HG03521 (cell line): Measurements from ENCODE around the gene ZNF695.
"Not testable (repeated sequence)": the region's sequence is repeated elsewhere in the genome, so short reads cannot be mapped to it uniquely, and the experiment has no call there.

ENCODE experiments used
- ATAC-seq: cut with Tn5 transposase; IDR thresholded peaks from one replicate; pipeline ENCODE4 v1.9.1; 2021; ENCODE audit warnings: mild to moderate bottlenecking, moderate library complexity; ENCODE audit not compliant: unreplicated experiment

Gene ZNF695

DNA sequence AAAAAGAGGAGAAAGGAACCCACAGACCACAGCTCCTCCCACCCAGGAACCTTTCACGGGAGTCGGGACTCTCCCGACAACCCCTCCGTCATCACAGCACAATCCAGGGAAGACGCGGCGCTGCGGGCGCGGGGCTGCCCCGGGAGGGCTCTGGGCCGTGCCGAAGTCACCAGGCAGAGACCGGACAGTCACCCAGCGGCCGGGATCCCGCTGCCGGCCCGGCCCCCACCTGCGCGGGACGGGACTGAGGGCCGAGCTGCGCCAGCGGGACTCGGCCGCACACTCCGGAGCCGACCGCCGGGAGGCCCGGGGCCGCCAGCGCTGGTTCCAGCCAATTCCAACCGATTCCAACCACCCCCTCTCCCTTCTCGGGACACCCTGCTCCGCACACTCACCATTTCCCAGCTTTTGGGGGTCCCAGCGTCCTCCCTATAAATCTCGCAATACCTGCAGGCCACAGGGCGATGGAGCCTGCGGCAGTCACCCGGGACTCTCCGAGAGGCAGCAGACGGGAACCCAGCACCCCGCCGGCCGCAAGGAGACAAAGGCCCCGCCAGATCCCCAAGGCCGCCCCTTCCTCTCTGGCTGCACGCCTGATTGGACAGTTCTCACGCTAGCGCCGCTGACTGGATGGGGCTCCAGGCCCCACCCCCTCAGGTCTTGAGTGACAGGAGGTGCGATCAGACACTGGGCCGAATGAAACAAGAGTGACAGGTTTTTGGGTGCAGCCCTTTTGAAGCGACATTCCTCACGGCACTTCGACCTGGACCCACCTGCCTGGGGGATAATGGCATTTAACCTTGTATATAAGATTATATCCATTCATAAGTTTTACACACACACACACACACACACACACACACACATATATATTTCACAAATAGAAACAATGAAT, at the start of gene ZNF695:
Gene ZNF695 (minus strand): TSS at position 547 of the 895 bp plus-strand sequence. CDS start 149 bp downstream, at position 398.
- ATAC-seq, result peak; percentile 99

DNA sequence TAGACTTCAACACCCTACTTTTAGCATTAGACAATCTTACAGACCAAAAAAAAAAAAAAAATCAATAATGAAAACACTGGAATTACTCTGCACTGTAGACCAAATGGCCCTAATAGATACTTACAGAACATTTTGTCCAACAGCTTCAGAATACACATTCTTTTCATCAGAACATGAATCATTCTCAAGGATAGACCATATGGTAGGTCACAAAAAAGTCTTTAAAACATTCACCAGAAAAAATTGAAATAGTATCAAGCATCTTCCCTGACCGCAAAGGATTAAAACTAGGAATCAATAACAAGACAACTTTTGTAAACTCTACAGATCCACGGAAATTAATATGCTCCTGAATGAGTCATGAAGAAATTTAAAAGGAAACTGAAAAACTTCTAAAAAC, 48.2 kb upstream of the ZNF695 start:
- ATAC-seq, result no peak

DNA sequence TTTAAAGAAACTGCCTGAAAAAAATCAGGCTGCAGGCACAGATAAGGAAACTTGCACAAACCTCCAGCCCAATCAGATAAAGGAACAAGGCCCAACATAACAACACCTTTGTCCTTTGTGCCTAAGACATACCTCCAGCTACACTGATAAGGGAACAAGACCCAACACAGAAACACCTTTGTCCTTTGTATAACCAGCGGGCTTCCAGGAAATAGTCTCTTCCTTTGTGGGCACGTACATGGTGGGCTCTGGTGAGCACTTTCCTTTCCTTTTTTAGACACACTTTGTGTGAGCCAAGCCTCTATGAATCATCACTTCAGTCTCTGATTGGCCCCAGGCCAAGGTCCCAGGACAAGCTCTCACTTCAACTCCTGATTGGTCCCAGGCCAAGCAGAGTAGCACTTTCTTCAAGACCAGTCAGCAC, 47.1 kb upstream of the ZNF695 start:
- ATAC-seq, result no peak

DNA sequence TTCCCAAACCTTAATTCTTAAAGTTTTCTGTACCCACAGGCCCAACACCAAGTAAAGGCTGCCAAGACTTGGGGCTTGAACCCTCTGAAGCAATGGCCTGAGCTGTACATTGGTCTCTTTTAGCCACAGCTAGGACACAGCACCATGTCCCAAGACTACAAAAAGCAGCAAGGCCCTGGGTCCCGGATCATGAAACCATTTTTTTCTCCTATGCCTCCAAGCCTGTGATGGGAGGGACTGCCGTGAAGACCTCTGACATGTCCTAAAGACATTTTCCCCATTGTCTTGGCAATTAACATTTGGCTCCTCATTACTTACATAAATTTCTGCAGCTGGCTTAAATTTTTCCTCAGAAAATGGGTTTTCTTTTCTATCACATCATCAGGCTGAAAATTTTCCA, 39.8 kb upstream of the ZNF695 start:
- ATAC-seq, result no peak

DNA sequence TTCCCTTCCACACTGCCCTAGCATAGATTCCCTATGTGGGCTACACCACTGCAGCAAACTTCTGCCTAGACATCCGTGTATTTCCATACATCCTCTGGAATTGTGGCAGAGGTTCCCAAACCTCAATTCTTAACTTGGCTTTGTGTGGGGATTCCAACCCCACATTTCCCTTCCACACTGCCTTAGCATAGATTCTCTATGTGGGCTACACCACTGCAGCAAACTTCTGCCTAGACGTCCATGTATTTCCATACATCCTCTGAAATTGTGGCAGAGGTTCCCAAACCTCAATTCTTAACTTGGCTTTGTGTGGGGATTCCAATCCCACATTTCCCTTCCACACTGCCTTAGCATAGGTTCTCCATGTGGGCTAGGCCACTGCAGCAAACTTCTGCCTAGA, 39.4 kb upstream of the ZNF695 start:
- no peak for ATAC-seq

DNA sequence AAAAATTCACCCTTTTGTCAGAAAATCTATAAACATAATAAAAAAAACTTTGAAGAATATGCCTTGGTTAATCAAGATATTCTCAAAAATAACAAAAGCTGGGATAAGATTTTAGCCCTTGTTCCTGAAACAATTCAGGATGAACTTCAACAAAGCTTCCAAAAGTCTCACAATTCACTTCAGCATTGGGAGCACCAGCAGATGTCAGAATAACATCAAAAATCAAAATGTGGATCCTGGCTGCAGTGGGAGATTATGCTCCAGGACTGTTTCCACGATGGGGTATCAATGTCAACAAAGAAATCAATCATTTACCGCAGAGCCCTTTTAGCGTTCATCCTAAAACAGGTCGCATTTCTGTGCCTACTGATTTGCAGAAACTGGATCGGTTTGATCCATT, 35.5 kb upstream of the ZNF695 start:
- no peak for ATAC-seq

DNA sequence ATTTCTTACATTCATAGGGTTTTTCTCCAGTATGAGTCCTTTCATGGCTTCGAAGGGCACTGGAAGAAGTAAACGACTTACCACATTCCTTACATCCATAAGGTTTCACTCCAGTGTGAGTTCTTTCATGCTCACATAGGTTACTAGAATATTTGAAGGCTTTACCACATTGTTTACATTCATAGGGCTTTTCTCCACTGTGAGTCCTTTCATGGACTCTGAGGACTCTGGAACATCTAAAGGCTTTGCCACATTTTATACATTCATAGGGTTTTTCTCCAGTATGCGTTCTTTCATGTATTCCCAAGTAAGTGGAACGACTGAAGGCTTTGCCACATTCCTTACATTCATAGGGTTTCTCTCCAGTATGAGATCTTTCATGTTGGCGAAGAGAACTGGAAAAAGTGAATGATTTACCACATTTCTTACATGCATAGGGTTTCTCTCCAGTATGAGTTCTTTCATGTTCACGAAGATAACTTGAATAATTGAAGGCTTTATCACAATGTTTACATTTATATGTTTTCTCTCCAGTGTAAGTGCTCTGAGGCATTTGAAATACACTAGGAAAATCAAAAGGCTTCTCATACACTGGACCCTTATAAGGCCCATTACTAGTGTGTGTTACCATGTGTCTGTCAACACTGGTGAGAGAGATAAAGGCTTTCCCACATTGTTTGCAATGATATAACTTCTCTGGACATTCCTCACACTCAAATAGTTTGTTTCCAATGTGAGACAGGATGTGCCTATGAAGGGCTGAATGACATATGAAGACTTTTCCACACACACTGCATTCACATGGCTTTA, 29.9 kb upstream of the ZNF695 start:
- no peak for ATAC-seq

DNA sequence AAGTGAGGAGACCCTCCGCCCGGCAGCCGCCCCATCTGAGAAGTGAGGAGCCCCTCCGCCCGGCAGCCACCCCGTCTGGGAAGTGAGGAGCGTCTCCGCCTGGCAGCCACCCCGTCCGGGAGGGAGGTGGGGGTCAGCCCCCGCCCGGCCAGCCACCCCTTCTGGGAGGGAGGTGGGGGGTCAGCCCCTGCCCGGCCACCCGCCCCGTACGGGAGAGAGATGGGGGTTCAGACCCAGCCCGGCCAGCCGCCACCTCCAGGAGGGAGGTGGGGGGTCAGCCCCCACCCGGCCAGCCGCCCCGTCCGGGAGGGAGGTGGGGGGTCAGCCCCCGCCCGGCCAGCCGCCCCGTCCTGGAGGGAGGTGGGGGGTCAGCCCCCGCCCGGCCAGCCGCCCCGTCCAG, 24.4 kb upstream of the ZNF695 start:
- not testable (repeated sequence) for ATAC-seq

DNA sequence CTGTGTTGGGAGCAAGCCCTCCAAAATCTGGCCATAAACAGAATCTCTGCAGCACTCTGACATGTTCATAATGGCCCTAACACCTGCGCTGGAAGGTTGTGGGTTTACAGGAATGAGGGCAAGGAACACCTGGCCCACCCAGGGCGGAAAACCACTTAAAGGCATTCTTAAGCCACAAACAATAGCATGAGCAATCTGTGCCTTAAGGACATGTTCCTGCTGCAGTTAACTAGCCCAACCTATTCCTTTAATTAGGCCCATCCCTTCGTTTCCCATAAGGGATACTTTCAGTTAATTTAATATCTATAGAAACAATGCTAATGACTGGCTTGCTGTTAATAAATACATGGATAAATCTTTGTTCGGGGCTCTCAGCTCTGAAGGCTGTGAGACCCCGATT, 16.8 kb upstream of the ZNF695 start:
- not testable (repeated sequence) for ATAC-seq

DNA sequence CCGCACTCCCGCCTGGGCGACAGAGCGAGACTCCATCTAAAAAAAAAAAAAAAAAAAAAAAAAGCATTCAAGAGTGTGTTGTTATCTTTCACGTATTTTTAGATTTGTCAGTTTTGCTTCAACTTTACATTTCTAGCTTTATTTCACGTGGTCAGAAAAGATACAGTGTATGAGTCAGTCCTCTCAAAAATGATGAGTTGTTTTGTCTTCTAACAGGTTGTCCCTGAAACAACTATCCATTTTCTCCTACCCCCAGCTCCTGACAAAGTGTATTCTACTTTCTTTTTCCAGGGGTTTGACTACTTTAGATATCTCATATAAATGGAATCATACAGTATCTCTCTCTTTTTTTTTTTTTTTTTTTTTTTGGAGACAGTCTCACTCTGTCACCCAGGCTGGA, 5.5 kb upstream of the ZNF695 start:
- ATAC-seq, result no peak

DNA sequence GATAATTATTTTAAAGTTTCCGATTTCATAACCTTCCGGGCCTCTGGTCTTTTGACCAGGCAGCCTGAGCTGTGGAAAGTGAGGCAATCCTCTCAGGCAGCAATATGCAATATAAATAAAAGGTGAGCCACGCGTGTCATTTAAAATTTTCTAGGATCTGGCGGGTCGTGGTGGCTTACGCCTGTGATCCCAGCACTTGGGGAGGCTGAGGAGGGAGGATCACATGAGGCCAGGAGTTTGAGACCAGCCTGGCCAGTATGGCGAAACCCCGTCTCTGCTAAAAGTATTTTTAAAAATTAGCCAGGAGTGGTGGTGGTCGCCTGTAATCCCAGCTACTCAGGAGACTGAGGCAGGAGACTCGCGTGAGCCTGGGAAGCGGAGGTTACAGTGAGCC, 546 bp upstream of the ZNF695 start:
- ATAC-seq, result no peak

DNA sequence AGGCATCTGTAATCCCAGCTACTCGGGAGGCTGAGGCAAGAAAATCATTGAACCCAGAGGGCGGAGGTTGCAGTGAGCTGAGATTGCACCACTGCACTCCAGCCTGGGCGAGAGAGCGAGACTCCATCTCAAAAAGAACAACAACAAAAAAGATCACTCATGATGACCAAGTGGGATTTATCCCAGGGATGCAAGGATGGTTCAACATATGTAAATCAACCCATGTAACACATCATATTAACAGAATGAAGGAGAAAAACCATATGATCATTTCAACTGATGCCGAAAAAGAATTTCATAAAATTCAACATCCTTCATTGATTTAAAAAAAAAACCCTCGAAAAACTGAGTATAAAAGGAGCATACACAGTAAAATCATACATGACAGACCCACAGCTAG, 3.8 kb downstream of the ZNF695 start:
- not testable (repeated sequence) for ATAC-seq

DNA sequence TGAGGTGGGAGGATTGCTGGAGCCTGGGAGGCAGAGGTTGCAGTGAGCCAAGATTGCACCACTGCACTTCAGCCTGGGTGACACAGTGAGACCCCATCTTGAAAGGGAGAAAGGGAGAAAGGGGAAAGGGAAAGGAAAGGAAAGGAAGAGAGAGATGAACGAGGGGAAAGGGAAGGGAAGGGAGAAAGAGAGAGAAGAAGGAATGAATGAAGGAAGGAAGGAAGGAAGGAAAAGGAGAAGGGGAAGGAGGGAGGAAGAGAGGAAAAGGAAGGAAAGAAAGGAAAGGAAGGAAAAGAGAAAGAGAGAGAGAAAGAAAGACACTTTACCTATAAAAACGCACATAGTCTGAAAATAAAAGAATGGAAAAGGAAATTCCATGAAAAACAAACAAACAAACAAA, 18.0 kb downstream of the ZNF695 start:
- ATAC-seq, result no peak

DNA sequence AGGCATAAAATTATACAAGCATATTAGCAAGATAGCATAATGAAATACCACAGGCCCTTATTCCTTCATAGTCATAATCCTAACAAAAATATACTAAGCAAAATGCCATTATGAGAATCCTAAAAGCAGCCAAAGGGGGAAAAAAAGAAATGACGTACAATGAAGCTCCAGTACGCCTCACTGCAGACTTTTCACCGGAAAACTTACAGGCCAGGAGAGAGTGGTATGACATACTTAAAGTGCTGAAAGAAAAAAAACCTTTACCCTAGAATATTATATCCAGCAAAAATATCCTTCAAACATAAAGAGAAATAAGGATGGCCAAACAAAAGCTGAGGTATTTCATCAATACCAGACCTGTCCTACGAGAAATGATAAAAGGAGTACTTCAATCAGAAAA, 19.5 kb downstream of the ZNF695 start:
- ATAC-seq, result no peak

DNA sequence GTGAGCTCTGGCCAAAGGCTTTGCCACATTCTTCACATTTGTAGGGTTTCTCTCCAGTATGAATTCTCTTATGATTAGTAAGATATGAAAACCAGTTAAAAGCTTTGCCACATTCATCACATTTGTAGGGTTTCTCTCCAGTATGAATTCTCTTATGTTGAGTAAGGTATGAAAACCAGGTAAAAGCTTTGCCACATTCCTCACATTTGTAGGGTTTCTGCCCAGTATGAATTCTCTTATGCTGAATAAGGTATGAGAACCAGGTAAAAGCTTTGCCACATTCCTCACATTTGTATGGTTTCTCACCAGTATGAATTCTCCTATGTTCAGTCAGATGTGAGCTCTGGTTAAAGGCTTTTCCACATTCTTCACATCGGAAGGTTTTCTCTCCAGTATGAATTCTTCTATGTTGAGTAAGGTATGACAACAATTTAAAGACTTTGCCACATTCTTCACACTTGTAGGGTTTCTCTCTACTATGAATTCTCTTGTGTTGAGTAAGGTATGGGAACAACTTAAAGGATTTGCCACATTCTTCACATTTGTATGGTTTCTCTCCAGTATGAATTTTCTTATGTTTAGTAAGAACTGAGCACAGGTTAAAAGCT, 20.7 kb downstream of the ZNF695 start:
- ATAC-seq, result no peak

DNA sequence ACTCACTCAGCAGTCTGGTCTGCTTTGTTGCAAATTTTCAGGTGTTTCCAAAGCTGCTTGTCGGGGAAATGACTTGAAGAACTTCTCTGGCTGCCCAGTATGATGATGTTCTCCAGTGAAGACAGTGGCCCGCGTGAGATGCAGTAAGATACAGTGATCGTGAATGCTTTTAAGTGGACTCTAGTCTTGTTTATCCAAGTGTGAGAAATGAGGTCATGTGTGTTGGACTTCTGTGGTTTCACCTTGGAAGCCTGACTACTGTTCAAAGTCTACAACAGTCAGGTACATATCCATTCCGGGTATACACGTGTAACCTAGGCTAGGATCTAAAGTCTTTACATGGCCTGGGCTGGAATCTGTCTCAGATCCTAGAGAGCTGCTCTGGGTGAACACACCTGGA, 29.1 kb downstream of the ZNF695 start:
- no peak for ATAC-seq

DNA sequence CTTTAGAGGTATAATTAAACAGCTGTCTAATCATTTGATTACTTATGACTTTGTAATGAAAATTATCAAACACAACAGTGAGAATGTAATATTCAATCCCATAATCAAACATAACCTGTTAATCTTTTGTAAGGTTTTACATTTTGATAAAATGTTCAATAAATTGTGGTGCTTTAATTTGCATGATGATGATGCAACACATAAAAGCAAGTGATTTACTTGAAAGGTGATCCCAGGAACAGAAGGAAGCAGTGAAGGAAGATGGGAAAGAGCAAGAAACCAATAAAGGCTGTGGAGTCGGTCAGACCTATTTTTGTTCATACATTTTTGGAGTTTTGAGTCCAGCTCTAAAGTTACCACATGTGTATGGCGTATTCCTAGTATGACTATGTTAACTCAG, 29.6 kb downstream of the ZNF695 start:
- ATAC-seq, result no peak

DNA sequence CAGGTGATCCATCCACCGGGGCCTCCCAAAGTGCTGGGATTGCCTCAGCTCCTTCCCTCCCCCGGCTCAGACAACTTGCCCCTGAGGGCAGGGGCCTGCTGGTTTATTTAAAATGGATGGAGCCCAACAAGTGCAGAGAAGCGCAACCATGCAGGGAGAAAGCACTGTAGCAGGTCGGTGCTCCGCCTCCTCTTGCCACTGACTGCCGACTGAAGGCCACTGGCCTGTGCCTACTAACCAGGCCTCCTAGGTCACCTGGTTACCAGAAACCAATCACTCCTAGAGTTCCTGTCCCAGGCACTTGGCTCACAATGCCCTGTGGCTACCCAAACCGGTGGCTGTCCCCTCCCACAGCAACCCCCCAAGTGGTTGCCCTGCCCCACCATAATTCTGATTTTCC, 35.9 kb downstream of the ZNF695 start:
- ATAC-seq, result no peak

DNA sequence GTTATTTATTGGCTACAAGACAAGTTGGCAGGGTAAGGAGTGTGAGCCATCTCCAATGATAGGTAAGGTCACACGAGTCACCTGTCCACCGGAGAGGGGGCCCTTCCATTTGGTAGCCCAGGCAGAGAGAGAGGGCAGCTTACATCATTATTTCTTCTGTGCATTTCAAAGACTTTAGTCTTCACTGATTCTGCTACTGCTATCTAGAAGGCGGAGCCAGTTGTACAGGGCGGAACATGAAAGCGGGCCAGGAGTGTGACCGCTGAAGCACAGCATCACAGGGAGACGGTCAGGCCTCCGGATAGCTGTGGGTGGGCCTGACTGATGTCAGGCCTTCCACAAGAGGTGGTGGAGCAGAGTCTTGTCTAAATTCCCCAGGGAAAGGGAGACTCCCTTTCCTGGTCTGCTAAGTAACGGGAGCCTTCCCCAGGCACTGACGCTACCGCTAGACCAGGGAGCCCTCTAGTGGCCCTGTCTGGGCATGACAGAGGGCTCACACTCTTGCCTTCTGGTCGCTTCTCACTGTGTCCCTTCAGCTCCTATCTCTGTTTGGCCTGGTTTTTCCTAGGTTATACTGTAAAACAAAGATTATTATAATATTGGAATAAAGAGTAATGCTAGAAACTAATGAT, 36.7 kb downstream of the ZNF695 start:
- no peak for ATAC-seq

DNA sequence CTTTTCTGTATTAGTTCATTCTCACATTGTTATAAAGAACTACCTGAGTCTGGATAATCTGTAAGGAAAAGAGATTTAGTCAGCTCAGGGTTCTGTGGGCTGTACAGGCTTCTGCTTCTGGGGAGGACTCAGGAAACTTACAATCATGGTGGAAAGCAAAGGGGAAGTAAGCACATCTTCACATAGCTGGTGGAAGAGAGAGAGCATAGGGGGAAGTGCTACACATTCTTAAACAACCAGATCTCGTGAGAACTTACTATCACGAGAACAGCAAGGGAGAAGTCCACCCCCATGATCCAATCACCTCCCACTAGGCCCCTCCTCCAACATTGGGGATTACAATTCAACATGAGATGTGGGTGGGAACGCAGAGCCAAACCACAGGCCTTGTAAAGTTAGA, 38.2 kb downstream of the ZNF695 start:
- no peak for ATAC-seq

DNA sequence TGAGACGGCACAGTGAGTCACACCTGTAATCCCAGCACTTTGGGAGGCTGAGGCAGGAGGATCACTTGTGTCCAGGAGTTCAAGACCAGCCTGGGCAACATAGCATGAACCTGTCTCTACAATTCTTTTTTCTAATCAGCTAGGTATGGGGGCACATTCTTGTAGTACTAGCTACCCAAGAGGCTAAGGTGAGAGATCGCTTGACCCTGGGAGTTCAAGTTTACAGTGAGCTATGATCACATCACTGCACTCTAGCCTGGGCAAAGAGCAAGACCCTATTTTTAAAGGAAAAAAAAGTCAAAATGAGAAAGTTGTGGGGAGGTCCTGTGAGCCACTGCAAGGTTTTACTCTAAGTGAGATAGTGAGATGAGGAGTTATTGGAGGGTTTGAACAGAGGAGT, 41.4 kb downstream of the ZNF695 start:
- no peak for ATAC-seq
